ENCODE data around the gene B4GALT7.

The B4GALT7 gene

DNA sequence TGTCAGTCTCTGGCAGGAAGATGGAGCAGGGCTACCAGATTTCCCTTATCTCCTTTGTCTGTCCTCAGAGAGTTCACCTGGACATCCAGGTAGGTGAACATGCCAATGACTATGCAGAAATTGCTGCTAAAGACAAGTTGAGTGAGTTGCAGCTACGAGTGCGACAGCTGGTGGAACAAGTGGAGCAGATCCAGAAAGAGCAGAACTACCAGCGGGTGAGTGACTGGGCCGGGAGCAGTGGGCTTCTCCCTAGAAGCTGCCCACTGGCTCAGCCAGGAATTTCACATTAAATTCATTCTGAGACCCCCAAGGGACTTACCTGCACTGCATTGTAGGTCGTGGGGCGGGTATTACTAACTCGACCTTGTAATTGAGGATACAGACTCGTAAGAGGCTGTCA, 5.9 kb upstream of the B4GALT7 start:
- DNase-seq: no peak

DNA sequence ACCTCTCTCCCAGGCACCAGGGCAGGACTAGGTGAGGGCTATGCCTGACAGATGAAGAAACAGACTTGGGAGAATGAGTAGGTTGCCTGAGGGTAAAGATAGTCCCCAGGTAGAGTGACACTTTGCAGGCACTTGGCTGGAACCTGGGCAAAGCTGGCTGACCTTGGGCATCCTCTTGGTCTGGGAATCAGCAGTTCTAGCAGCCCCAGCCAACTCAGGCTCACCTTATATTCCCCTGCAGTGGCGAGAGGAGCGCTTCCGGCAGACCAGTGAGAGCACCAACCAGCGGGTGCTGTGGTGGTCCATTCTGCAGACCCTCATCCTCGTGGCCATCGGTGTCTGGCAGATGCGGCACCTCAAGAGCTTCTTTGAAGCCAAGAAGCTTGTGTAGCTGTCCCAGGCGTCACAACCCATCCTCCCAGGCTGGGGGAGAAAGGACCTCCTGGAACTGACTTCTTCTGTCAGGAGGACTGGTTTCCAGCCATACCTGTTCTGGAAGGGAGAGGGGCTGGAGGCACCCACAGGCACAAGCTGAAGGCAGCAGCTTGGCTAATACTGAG, 4.8 kb upstream of the B4GALT7 start:
- DNase-seq: no peak

- no peak for DNase-seq
These were observed 3.7 kb upstream of the B4GALT7 start for GRCh38 chr5:177595991-177596774.

GRCh38 chr5:177596775-177597238, 3.1 kb upstream of the B4GALT7 start:
- DNase-seq: no peak

GRCh38 chr5:177598477-177598876, 1.5 kb upstream of the B4GALT7 start:
- no peak for DNase-seq

- no peak for DNase-seq
These were observed 631 bp downstream of the B4GALT7 start for GRCh38 chr5:177600508-177601018.

DNA sequence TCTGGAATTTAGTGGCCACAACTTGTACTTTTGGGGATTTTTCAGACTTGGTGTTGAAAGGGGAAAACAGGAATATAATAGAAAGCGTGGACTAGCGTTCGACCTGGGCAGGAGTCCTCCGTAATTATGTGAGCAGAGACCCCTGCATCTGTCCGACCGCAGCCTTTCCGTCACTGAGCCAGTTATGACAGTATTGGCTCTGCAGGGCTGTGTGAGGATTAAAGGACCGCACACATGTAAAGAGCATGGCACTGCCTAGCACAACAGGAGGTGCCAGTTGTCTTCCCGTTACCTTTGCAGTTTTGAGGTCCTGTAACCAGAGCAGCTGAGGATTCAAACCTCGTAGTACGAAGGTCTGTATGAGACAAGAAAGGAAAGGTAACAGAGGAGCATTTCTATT, 1.2 kb downstream of the B4GALT7 start:
- DNase-seq: no peak

GRCh38 chr5:177601577-177602457, 1.9 kb downstream of the B4GALT7 start:
- no peak for DNase-seq

DNA sequence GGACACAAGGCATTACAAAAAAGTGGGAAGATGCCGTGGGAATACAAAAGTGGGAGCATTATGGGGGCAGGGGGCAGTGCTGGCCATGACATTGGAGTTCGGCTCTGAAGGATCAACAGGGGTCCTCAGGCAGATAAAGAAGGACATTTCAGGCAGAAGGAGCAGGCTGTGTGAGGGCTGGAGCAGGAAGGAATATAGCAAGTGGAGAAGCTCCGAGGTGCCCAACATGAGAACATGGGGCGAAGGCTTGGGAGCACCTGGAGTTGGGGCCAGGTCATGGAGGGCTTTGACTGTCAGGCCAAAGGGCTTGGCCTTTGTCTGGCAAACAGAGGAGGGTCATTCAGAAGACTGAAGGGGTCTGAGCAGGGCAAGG, 2.5 kb downstream of the B4GALT7 start:
- no peak for DNase-seq

- no peak for DNase-seq
These were observed 3.7 kb downstream of the B4GALT7 start for GRCh38 chr5:177603631-177604030.

GRCh38 chr5:177604116-177604521, 4.2 kb downstream of the B4GALT7 start:
- DNase-seq: no peak

DNA sequence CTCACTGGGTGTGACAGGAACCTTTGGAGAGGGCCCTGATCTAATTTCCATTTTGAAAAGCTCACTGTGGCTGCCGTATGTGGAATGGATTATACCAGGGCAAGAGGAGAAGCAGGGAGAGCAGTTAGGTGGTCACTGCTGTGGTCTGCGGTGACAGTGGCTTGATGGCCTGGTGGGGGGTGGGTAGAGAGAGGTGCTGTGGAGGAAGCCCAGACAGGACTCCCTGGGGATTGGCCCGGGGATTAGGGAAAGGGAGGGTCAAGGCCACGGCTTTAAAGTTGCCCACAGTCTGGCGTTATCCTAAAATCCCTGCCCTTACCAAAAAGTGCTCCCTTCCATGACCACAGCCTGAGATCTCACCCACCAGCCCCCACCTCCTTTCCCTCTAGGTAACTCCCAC, 4.7 kb downstream of the B4GALT7 start:
- DNase-seq: no peak

- no peak for DNase-seq
These were observed 5.1 kb downstream of the B4GALT7 start for GRCh38 chr5:177605078-177605477.

- DNase-seq: no peak
These were observed 5.7 kb downstream of the B4GALT7 start for GRCh38 chr5:177605667-177606066.

DNA sequence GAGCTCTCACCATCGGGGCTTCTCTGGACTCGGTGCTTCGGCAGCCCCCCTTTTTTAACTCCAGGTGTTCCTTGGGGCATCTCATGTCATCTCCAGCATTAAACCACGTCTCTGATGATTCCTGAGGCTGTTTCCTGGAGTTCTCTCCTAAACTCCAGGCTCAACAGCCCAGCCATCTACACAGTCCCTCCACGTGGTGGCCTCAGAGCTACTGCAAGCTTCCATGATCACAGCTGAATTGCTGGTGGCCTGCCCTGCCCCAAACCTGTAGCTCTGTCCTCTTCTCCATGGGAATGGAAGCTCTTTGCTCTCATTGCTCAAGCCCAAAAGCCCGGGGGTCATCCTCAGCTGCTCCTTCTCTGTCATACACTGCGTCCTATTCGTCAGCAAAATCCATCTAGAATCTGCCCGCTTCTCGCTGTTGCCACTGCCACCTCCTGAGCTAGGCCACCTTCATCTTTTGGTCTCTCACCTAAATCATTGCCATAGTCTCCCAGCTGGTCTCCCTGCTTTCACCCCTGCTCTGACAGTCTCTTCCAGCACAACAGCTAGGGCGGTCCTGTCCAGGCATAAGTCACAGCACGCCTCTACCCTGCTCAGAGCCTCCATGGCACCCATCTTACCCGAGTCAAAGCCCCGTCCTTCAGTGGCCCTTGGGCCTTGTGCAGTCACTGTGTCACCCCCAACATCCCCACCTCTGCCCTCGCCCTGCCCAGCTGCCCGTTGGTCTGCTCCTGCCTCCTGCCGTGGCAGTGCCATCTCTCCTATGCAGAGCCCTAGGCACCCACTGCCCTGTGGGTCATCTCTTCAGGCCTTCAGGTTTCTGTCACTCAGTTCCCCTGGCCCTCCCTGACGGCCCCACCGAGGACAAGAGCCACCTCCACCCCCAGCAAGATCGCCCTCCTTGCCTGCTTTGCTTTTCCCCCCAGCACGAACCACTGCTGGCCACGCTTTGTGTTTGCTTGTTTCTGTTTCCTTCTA, 6.4 kb downstream of the B4GALT7 start:
- no peak for DNase-seq

DNA sequence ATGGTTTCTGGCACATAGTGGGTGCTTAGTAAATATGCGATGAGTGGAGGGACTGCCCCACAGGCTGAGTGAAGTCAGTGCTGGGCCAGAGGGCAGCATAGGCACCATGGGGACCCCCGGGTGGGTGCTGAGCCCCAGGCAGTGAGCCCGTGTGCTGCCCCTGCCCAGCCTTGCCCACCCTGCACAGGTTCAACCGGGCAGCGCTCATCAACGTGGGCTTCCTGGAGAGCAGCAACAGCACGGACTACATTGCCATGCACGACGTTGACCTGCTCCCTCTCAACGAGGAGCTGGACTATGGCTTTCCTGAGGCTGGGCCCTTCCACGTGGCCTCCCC, 7.2 kb downstream of the B4GALT7 start:
- no peak for DNase-seq

DNA sequence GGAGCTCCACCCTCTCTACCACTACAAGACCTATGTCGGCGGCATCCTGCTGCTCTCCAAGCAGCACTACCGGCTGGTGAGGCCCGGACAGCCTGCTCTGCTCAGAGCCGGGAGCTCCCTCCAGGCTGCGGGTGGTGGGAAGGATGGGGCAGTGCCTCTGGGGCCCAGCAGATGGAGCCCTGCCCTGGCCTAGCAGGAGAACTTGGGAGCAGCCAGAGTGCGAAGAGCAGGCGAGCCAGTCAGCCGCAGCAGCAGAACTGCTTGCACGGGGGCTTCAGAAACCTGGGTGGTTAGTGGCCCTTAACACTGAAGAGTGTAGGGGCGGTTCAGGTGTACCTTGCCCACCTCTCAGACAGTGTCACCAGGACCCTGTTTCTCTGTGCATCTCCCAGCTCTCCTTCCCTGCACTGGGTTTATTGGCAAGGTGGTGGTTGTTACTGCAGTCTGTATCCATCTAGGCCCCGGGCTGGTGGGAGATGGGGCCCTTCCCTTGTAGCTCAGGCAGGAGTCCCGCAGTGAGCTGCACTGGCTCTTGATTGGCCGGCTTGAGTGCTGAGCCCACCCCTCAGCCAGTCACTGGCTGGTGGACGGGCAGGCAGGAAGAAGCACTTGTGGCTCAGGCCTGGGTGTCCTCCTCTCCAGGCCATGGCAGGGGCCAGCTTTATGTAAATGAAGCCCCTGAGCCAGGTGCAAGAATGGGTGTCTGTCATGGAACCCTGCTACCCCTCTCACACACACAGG, 7.7 kb downstream of the B4GALT7 start:
- peak; percentile 72 to 74 for DNase-seq

- no peak for DNase-seq
These were observed 8.5 kb downstream of the B4GALT7 start for GRCh38 chr5:177608243-177609075.

DNA sequence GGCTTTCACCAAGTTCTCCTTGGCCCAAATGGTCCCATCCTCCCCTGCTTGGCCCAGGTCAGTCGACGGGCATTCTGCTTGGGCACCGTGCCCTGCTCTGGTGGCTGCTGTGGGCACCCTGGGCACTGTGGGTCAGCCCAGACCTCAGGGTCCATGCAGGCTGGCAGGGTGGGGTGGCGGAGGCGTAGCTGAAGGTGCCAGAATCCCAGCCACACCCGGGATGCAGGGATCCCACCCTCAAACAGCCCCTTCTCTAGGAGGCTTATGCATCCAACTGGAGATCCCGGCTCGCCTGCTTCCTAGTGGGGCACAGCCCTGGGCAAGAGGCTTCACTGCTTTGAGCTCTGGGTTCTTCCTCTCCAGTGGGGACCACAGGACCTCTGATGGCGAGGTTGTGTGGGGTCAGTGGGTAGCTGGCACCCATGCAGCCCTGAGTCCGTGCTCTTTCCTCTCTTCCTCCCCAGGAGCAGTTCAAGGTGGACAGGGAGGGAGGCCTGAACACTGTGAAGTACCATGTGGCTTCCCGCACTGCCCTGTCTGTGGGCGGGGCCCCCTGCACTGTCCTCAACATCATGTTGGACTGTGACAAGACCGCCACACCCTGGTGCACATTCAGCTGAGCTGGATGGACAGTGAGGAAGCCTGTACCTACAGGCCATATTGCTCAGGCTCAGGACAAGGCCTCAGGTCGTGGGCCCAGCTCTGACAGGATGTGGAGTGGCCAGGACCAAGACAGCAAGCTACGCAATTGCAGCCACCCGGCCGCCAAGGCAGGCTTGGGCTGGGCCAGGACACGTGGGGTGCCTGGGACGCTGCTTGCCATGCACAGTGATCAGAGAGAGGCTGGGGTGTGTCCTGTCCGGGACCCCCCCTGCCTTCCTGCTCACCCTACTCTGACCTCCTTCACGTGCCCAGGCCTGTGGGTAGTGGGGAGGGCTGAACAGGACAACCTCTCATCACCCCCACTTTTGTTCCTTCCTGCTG, 9.4 kb downstream of the B4GALT7 start:
- DNase-seq: no peak
